Large intestine (tissue), 3 donors: ENCODE results near the gene MAP3K14. TPM values are rescaled to one million over a fixed set of nuclear protein-coding genes. Genes with fewer than 3 reads are reported as not detected.

ENCODE experiments used
- DNase-seq, 2 donors: peaks; one replicate each; pipeline versions ENCODE4 v3.0.0 to v3.0.0-alpha.2; 2013
- H3K27ac ChIP-seq: one replicate; pipeline ENCODE4 v1.5.1; 2013; ENCODE audit warnings: low read length
- H3K27me3 ChIP-seq: 2 replicates; pipeline ENCODE4 v1.6.1; 2013; ENCODE audit warnings: low read length; ENCODE audit not compliant: control insufficient read depth, insufficient read depth
- H3K36me3 ChIP-seq: 2 replicates; pipeline ENCODE4 v1.6.1; 2013; ENCODE audit warnings: low read length; ENCODE audit not compliant: control insufficient read depth, insufficient read depth
- H3K4me1 ChIP-seq: one replicate; pipeline ENCODE4 v1.6.1; 2013; ENCODE audit warnings: low read length; ENCODE audit not compliant: control insufficient read depth, insufficient read depth
- H3K4me3 ChIP-seq: one replicate; pipeline ENCODE4 v1.5.1; 2013; ENCODE audit warnings: low read length
- H3K9me3 ChIP-seq: one replicate; pipeline ENCODE4 v1.6.1; 2013; ENCODE audit warnings: mild to moderate bottlenecking, low read depth, low read length, moderate library complexity; ENCODE audit not compliant: control insufficient read depth
- WGBS: methylation state at CpG from one replicate; pipeline ENCODE4 v1.1.5; 2013; ENCODE audit warnings: low lambda C conversion rate; ENCODE audit not compliant: insufficient coverage; 5-methylcytosine and 5-hydroxymethylcytosine counted together
- polyA plus RNA-seq: library from polyadenylated mRNA; unstranded; fragments of 120-200 nt; gene quantifications from one replicate; pipeline ENCODE4 v1.2.1, GENCODE V29; 2013

Gene MAP3K14
- polyA plus RNA-seq, 1 donor = 8.7 TPM

DNA sequence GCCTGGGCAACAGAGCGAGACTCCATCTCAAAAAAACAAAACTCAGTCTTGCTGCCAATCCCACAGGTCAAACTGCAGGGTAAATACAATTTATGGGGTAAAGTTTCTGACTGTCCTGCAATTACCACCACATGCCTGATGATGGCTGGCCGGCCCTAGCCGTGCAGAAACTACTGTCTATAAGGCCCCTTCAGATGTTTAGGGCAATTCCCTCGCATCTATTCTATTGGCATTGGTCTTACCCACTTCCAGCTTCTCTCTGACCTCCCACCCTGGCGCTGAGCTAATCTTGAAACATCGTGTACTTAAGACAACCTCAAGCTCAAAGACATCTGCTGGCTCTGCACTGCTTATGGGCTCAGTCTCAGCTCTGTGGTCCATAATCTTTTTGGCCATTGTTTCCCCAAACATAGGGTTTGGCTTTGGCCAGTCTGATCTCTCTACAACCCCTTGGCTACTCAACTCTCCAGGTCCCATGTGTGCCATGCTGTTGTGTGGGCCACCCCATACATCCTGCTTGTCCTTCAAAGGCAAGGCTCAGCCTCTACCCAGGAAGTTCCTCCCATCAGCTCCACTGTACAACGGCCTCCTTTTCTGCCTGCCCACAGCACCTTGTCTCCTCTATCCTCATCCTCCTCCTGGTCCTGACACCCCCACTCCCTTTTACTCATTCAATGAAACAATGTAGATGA is 16.6 kb downstream of the MAP3K14 start:
- Histone ChIP-seq H3K27ac (no peak overlapping the region), H3K36me3 (no peaks in the 10 kb centered on the region), H3K4me1 (peaks cover 9% of the 10 kb centered on the region), H3K9me3 (no peaks in the 10 kb centered on the region), H3K4me3 (no peak overlapping the region), H3K27me3 (no peaks in the 10 kb centered on the region)
- no peak for DNase-seq
- WGBS = no CpG with 5 or more reads among the region's 7 CpGs

DNA sequence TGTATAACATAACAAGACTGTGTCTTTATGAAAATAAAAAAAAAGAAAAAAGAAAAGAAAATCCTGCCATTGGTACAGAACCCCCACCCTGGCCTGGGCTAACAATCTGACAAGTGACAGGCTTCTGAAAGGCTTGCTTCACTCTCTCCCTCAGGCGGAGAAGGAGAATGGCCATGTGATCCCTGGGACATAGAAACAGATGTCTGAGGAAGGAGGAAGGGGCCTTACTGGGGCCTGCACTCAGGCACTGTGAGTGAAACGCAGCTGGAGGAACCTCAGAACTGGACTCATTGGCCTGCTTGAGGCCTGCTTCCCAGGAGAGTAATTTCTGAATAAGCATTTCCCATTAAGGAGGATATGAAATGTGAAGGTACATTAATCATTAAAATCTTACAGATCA is 17.5 kb downstream of the MAP3K14 start:
- no CpG with 5 or more reads among the region's 2 CpGs for WGBS
- no peak for DNase-seq
- Histone ChIP-seq H3K36me3 (no peaks in the 10 kb centered on the region), H3K9me3 (no peaks in the 10 kb centered on the region), H3K27ac (no peak overlapping the region), H3K27me3 (no peaks in the 10 kb centered on the region), H3K4me1 (peaks cover 14% of the 10 kb centered on the region), H3K4me3 (no peak overlapping the region)

DNA sequence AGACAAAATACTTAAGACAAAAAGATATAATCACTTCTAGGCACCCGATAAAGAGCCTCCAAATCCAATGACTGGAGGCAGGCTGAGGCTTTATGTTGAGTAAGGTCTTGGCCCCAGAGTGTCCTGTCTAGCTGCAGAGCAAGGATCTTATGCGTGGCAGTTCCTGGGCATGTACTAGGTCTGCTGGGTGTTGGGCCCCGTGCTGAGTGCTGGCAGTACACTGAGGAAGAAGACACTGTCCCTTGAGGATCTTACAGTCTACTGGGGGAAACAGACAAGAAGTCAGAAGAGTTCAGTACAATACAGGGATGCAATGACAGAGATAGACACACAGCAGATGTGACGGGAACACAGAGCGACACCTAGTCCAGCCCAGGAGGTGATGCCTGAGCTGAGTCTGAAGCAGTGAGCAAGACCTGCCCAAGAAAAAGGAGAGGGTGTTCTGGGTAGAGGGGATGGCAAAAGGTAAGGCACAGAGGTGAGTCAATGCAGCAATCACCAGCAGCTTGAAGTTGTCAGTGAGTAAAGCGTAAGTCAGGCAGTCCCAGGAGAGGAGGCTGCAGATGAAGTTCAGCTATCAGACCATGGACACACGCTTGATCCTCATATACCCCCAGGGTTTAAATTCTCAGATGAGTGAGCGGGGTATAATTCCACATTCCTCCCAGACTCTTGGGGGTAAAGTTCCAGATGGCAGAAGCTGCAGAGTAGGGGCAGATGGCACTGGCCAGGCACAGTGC is 18.1 kb downstream of the MAP3K14 start:
- no peak overlapping the region for H3K4me3 ChIP-seq
- H3K9me3 ChIP-seq = no peaks in the 10 kb centered on the region
- H3K27me3 ChIP-seq = no peaks in the 10 kb centered on the region
- no peaks in the 10 kb centered on the region for H3K36me3 ChIP-seq
- DNase-seq = no peak
- peaks cover 20% of the 10 kb centered on the region for H3K4me1 ChIP-seq
- H3K27ac ChIP-seq = no peak overlapping the region
- WGBS = no CpG with 5 or more reads among the region's 8 CpGs

DNA sequence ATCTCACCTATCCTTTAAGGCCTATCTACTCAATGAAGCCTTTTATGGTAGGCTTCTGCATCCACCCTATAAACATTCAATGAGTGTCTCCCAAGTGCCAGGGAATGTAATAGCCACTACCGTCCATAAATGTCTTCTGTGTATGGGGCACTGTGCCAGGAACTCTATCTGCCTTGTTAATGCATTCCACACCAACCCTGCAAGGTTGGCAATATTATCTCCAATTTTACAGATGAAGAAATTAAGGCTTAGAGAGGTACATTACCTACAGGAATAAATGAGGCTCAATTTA is 20.0 kb downstream of the MAP3K14 start:
- DNase-seq = no peak
- WGBS = no CpG with 5 or more reads among the region's 1 CpG
- Histone ChIP-seq H3K4me1 (peaks cover 35% of the 10 kb centered on the region), H3K36me3 (no peaks in the 10 kb centered on the region), H3K4me3 (no peak overlapping the region), H3K9me3 (no peaks in the 10 kb centered on the region), H3K27ac (no peak overlapping the region), H3K27me3 (no peaks in the 10 kb centered on the region)

DNA sequence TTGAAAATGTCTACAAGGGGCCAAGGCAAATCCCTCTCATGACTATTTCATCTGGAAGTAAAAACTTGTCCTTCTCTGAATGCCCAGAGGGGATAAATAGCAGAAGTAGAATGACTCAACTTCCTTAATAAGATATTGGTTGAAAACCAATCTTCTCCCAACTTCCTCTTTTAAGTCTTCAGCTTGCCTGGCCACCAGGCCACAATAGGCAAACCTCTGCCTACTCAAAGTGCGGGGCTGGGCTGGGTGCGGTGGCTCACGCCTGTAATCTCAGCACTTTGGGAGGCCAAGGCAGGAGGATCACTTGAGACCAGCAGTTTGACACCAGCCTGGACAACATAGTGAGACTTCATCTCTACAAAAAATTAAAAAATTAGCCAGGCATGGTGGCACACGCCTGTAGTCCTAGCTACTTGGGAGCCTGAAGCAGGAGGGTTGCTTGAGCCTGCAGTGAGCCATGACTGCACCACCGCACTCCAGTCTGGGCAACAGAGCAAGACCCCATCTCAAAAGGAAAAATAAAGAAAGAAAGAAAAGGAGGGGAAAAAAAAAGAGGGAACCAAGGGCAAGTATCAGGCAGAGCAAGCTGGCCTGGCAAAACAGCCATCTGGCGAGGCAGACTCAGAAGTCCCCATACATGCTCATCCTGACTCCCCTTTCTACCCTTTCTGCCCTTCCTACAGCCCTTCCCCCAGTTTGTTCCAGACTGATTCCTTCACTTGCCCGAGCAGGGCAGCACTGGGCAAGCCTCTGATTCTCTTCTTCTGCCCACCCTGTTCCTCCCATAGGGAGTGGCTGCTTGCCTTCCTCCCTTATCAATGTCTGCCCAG is 20.6 kb downstream of the MAP3K14 start:
- 44% methylated on average over 1 of the region's 7 CpGs for WGBS
- no peaks in the 10 kb centered on the region for H3K9me3 ChIP-seq

DNA sequence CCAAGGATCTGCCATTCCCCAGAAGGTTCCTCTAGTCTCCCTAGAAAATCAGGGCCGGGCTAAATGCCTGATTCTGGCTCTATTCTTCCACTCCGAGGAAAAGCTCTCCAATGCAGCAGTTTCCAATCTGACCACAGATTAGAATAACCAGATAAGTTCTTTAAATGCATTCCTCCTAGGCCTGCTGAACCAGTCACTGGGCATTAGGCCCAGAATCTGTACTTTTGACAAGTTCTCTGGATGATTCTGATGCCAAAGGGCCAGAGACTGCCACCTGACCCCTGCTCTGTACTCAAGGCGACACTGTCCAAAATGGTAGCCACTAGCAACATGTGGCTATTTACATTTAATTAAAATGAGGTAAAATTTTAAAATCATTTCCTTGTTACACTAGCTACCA is 22.3 kb downstream of the MAP3K14 start:
- DNase-seq = no peak
- Histone ChIP-seq H3K36me3 (peaks cover 10% of the 10 kb centered on the region), H3K4me3 (no peak overlapping the region), H3K9me3 (no peaks in the 10 kb centered on the region), H3K27me3 (no peaks in the 10 kb centered on the region), H3K27ac (no peak overlapping the region), H3K4me1 (peaks cover 39% of the 10 kb centered on the region)
- no CpG with 5 or more reads among the region's 3 CpGs for WGBS

More for the DNA sequence above, 20.6 kb downstream of the MAP3K14 start:
- H3K4me3 ChIP-seq = no peak overlapping the region
- no peak for DNase-seq
- no peak overlapping the region for H3K27ac ChIP-seq
- no peaks in the 10 kb centered on the region for H3K27me3 ChIP-seq
- H3K4me1 ChIP-seq = peaks cover 39% of the 10 kb centered on the region
- H3K36me3 ChIP-seq = no peaks in the 10 kb centered on the region

DNA sequence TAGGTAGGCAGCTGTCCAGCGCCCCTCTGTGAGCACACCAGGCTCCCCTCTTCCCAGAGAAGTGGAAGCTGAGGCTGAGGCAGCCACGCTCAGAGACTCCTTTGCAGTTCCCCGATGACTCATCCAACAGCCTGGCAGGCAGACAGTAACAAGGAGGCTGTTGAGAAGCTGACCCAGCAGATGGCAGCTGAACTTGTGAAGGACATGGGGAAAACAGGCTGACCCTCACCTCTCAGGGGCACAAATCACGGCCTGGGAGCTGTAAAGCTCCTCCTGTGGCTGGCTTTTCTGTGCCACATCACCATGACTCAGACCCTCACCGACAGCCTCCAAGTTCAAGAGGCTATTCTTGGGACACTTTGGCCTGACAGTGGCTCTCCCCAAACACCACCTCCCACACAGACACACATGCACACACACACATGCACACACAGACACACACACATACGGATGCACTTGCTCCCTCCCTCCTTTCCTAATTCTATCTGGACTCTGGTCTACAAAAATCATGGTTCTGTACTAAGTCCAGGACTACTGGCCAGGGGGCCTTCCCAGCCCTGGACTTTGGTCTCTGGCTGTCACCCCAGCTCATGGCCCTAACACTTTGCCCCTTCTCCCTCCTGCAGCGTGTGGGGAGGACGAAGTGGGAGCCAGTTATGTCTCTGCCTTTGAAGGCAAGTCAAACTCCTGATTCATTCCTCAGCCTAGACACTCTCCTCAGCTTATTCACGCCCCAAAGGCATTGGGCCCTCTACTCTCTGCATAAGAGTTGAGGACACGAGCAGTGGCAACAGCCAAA is 23.2 kb downstream of the MAP3K14 start:
- no CpG with 5 or more reads among the region's 10 CpGs for WGBS
- H3K27ac ChIP-seq = peak overlapping the region; percentile 58
- peaks cover 48% of the 10 kb centered on the region for H3K4me1 ChIP-seq
- peak; percentile 63 to 81 for DNase-seq
- no peaks in the 10 kb centered on the region for H3K9me3 ChIP-seq
- no peak overlapping the region for H3K4me3 ChIP-seq
- peaks cover 17% of the 10 kb centered on the region for H3K36me3 ChIP-seq
- no peaks in the 10 kb centered on the region for H3K27me3 ChIP-seq

DNA sequence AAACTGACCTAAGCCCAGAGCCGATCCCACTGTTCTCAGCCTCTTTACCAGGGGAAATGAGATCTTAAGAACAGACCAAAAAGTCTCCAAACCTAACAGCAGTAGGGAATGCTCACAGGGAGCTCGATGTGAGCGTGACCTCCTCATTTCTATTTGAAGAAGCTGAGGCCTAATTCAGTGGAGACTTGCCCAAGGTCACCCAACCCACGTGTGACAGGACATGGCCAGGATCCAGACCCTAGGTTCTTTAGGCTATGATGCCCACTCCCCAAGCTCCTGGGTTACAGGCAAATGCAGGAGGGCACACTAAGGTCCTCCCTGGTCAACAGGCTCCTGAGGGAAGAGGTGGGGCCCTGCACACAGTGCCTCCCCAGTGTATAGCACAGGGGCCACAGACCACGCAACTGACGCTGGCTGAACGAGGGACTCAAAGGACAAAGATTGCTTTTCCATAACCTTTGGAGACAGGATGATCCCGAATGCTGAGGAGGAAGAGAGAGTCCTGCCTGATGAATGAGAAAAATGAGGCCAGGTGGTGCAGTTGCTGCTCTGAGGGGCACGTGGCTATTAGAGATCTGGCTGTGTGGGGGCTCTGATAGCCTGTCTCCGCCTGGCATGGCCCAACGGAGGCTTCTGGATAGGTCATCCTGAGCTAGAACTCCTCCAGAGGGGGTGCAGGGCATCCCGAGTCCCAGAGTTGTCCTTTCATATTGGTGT is 24.0 kb downstream of the MAP3K14 start:
- H3K27me3 ChIP-seq = no peaks in the 10 kb centered on the region
- WGBS = no CpG with 5 or more reads among the region's 12 CpGs
- peaks cover 55% of the 10 kb centered on the region for H3K4me1 ChIP-seq
- H3K4me3 ChIP-seq = no peak overlapping the region
- H3K36me3 ChIP-seq = peaks cover 19% of the 10 kb centered on the region
- H3K27ac ChIP-seq = peak overlapping the region; percentile 58
- H3K9me3 ChIP-seq = no peaks in the 10 kb centered on the region
- no peak for DNase-seq

DNA sequence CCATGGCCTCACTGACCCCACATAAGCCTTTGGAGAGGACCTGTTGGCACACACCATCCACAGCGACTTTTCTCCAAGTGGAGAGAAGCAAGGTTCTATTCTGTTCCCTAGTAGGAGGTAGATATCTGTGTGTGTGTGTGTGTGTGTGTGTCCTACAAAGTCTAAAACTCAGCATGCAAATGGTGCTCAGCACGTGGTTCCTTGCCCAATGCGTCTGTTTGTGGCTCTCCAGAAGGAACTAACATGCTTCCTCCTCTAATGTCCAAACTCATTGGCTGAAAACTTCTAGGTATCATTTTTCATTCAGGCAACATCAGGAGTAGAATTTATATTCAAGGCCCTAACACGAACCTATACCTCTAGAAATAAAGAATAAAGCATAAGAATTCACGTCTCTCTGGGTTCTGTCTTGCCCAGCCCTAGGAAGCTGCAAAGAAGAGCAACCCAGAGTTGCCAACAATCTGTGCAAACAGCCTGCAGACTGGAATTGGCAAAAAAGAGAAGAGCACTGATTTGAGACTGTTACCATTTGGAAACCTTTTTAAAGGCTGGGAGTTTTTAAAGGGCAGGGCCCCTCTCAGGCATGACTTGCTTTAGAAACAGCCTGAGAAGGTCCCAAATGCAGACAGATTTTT is 25.5 kb downstream of the MAP3K14 start:
- peaks cover 29% of the 10 kb centered on the region for H3K36me3 ChIP-seq
- no peak overlapping the region for H3K27ac ChIP-seq

More for the DNA sequence above, 25.5 kb downstream of the MAP3K14 start:
- no peak for DNase-seq
- Histone ChIP-seq H3K4me1 (peaks cover 56% of the 10 kb centered on the region), H3K4me3 (no peak overlapping the region), H3K9me3 (no peaks in the 10 kb centered on the region), H3K27me3 (no peaks in the 10 kb centered on the region)
- WGBS = no CpG with 5 or more reads among the region's 5 CpGs
